Activated CD4-positive, alpha-beta T cell treated with anti-CD3 and anti-CD28 coated beads for 36 hours (primary cell): ENCODE data around the gene SMCO1. TPM values are rescaled to one million over a fixed set of nuclear protein-coding genes. Genes with fewer than 3 reads are reported as not detected.
"Not testable (repeated sequence)": the region's sequence is repeated elsewhere in the genome, so short reads cannot be mapped to it uniquely, and the experiment has no call there.

Experiments used
- ATAC-seq: fragments of 200-7000 bp; cut with Tn5 transposase; one replicate; pipeline ENCODE4 v1.10.0; 2021; ENCODE audit warnings: mild to moderate bottlenecking, moderate library complexity
- CTCF ChIA-PET: fragments of 350-600 bp; sonication (Branson Sonifier 250); formaldehyde crosslinking; loops from one replicate; lab custom pipeline; 2021; ENCODE audit warnings: antibody characterized with exemption; lab: Charles Lee
- POLR2A ChIA-PET: fragments of 350-600 bp; sonication (Branson Sonifier 250); formaldehyde crosslinking; loops from one replicate; lab custom pipeline; 2021; ENCODE audit warnings: antibody characterized with exemption, inconsistent platforms; lab: Charles Lee
- DNase-seq: peaks from one replicate; pipeline ENCODE4 v3.0.0-alpha.2; 2020
- H3K27ac Mint-ChIP-seq: one replicate; pipeline ENCODE4 v1.8.0; 2021; ENCODE audit warnings: mixed read lengths
- H3K27me3 Mint-ChIP-seq: one replicate; pipeline ENCODE4 v1.8.0; 2021; ENCODE audit warnings: mixed read lengths
- H3K36me3 Mint-ChIP-seq: one replicate; pipeline ENCODE4 v1.8.0; 2021; ENCODE audit warnings: low read depth, mixed read lengths
- H3K4me1 Mint-ChIP-seq: one replicate; pipeline ENCODE4 v1.8.0; 2021; ENCODE audit warnings: mixed read lengths
- H3K4me3 Mint-ChIP-seq: one replicate; pipeline ENCODE4 v1.8.0; 2021; ENCODE audit warnings: mild to moderate bottlenecking, moderate library complexity, mixed read lengths
- H3K9me3 Mint-ChIP-seq: one replicate; pipeline ENCODE4 v1.8.0; 2021; ENCODE audit warnings: low read depth, mixed read lengths
- intact Hi-C, 2 experiments: fragments of 100-400 bp; cut with DNase I in 1 of 2; cut with micrococcal nuclease in 1 of 2; formaldehyde crosslinking; loops; one replicate each; pipeline versions ENCODE4 v1.14.2 to v1.15.1; 2022 to 2024; cut with DNase I, micrococcal nuclease
- total RNA-seq, 2 experiments: library from RNA; stranded (reverse); gene quantifications; one replicate each; pipeline ENCODE4 v1.2.3, GENCODE V29; 2021

The SMCO1 gene, protein sequence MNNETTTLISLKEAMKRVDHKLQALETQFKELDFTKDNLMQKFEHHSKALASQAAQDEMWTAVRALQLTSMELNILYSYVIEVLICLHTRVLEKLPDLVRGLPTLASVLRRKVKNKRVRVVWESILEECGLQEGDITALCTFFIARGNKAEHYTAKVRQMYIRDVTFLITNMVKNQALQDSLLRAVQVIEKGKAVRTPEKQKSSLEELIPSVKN
- total RNA-seq: not detected

DNA sequence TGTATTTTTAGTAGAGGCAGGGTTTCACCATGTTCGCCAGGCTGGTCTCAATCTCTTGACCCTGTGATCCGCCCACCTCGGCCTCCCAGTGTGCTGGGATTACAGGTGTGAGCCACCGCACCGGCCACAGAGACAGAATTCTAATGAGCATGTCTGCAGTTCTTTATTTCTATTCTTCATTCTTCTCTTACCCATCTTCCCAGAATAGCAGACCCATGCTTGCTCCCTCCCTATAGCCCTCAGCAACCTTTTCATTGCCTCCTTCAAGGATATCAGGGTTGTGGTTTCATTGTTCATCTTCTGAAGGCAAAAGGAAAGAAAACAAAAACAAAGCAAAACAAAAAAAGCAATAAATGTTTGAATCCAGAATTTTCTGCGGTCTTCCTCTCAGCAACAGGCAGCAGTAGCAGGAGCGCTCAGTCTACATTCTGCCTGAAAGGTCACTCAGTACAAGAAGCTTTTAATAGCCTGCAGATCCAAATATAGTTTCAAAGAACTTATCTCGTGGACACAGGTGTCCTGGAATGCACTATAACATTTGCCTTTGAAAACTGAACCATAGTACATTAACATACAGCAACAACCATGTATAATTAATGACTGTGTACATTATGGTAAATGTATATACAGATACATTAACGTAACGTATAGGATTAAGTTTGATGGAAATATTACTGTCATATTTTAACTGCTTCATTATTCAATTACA, at the start of gene SMCO1:
SMCO1 (minus strand) TSS at position 434 of the 709 bp plus-strand sequence; CDS start at position 297, 137 bp downstream.
- H3K9me3 Mint-ChIP-seq: peaks cover 13% of the 10 kb centered on the region
- peaks cover 2% of the 10 kb centered on the region for H3K36me3 Mint-ChIP-seq
- H3K4me3 Mint-ChIP-seq: no peak within 1 kb of the TSS
- H3K27ac Mint-ChIP-seq: no peak within 1 kb of the TSS
- DNase-seq: no peak
- POLR2A ChIA-PET: no interaction called here
- intact Hi-C loops: no loop called here
- no peaks in the 10 kb centered on the region for H3K4me1 Mint-ChIP-seq
- no peak for ATAC-seq
- CTCF ChIA-PET: interaction anchor here (1.4 to 1.5 kb wide), 2 partner anchors 8 to 56 kb away, joined by 3 to 7 read pairs; no protein-coding TSS in a partner anchor
- peaks cover 4% of the 10 kb centered on the region for H3K27me3 Mint-ChIP-seq

DNA sequence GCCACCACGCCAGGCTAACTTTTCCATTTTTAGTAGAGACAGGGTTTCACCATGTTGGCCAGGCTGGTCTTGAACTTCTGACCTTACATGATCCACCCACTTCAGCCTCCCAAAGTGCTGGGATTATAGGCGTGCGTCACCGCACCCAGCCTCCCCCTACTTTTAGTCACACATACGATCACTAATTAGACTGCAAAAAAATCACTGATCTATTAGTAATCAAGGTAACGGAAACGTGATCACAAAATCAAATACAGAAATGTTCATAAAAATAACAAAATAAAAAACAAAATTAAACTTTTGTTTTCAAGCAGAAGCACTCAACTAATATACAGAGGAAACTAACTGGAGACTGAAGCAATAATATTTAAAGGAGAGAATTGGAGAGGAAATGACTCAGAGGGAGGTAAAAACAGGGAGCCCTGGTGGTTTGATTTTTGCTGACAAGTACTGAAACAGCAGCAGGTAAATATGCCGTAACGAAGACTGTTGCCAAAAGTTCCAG, 48.6 kb upstream of the SMCO1 start:
- Mint-ChIP-seq H3K27me3 (no peaks in the 10 kb centered on the region), H3K9me3 (no peaks in the 10 kb centered on the region), H3K4me1 (peaks cover 47% of the 10 kb centered on the region), H3K4me3 (peak overlapping the region; percentile 36), H3K27ac (peak overlapping the region; percentile 71), H3K36me3 (peaks cover 29% of the 10 kb centered on the region)
- POLR2A ChIA-PET: no interaction called here
- intact Hi-C loops: no loop called here
- ATAC-seq (peak; percentile 12), DNase-seq (peak; percentile 39)
- CTCF ChIA-PET: no interaction called here

GRCh38 chr3:196559826-196560225, 44.7 kb upstream of the SMCO1 start:
- H3K27me3 Mint-ChIP-seq: no peaks in the 10 kb centered on the region
- no peaks in the 10 kb centered on the region for H3K9me3 Mint-ChIP-seq
- CTCF ChIA-PET: no interaction called here
- intact Hi-C loops: no loop called here
- POLR2A ChIA-PET: no interaction called here
- H3K4me3 Mint-ChIP-seq: no peak overlapping the region
- ATAC-seq (no peak), DNase-seq (no peak)
- H3K4me1 Mint-ChIP-seq: peaks cover 27% of the 10 kb centered on the region
- peaks cover 27% of the 10 kb centered on the region for H3K36me3 Mint-ChIP-seq
- no peak overlapping the region for H3K27ac Mint-ChIP-seq

GRCh38 chr3:196558476-196558875, 43.3 kb upstream of the SMCO1 start:
- ATAC-seq (no peak), DNase-seq (no peak)
- CTCF ChIA-PET: interaction anchor here (1.0 to 1.3 kb wide), 2 partner anchors 21 to 30 kb away, joined by 3 read pairs; no protein-coding TSS in a partner anchor
- H3K4me1 Mint-ChIP-seq: peaks cover 15% of the 10 kb centered on the region
- no peaks in the 10 kb centered on the region for H3K27me3 Mint-ChIP-seq
- no peak overlapping the region for H3K27ac Mint-ChIP-seq
- peaks cover 33% of the 10 kb centered on the region for H3K36me3 Mint-ChIP-seq
- H3K4me3 Mint-ChIP-seq: no peak overlapping the region
- intact Hi-C loops: no loop called here
- no peaks in the 10 kb centered on the region for H3K9me3 Mint-ChIP-seq
- POLR2A ChIA-PET: no interaction called here

- no peak overlapping the region for H3K27ac Mint-ChIP-seq
- no peak overlapping the region for H3K4me3 Mint-ChIP-seq
- H3K27me3 Mint-ChIP-seq: no peaks in the 10 kb centered on the region
- CTCF ChIA-PET: interaction anchor here (0.5 kb wide), 1 partner anchor 70 kb away, joined by 3 read pairs; no protein-coding TSS in a partner anchor
- peaks cover 30% of the 10 kb centered on the region for H3K36me3 Mint-ChIP-seq
- DNase-seq (no peak), ATAC-seq (no peak)
- POLR2A ChIA-PET: no interaction called here
- H3K9me3 Mint-ChIP-seq: no peaks in the 10 kb centered on the region
- peaks cover 9% of the 10 kb centered on the region for H3K4me1 Mint-ChIP-seq
- intact Hi-C loops: no loop called here
Measured at GRCh38 chr3:196557236-196557635, 42.1 kb upstream of the SMCO1 start.

- Mint-ChIP-seq H3K36me3 (peaks cover 20% of the 10 kb centered on the region), H3K9me3 (peaks cover 2% of the 10 kb centered on the region), H3K27me3 (no peaks in the 10 kb centered on the region), H3K4me1 (peaks cover 6% of the 10 kb centered on the region), H3K27ac (no peak overlapping the region), H3K4me3 (no peak overlapping the region)
- CTCF ChIA-PET: interaction anchor here (0.7 to 2.5 kb wide), 7 partner anchors 26 to 130 kb away, joined by 3 to 8 read pairs (median 4); no protein-coding TSS in a partner anchor
- ATAC-seq (no peak), DNase-seq (no peak)
- POLR2A ChIA-PET: no interaction called here
- intact Hi-C loops: no loop called here
Measured at GRCh38 chr3:196555295-196555694, 40.1 kb upstream of the SMCO1 start.

GRCh38 chr3:196554205-196554604, 39.1 kb upstream of the SMCO1 start:
- no peak for ATAC-seq
- H3K4me1 Mint-ChIP-seq: no peaks in the 10 kb centered on the region
- no peak for DNase-seq
- peaks cover 16% of the 10 kb centered on the region for H3K36me3 Mint-ChIP-seq
- ChIA-PET POLR2A (no interaction called here), CTCF (interaction anchor here (0.5 to 2.5 kb wide), 7 partner anchors 9 to 357 kb away, joined by 3 to 8 read pairs (median 4); partner anchors contain the start of genes FBXO45 and WDR53)
- no peak overlapping the region for H3K27ac Mint-ChIP-seq
- H3K27me3 Mint-ChIP-seq: no peaks in the 10 kb centered on the region
- H3K4me3 Mint-ChIP-seq: no peak overlapping the region
- peaks cover 6% of the 10 kb centered on the region for H3K9me3 Mint-ChIP-seq
- intact Hi-C loops: no loop called here

DNA sequence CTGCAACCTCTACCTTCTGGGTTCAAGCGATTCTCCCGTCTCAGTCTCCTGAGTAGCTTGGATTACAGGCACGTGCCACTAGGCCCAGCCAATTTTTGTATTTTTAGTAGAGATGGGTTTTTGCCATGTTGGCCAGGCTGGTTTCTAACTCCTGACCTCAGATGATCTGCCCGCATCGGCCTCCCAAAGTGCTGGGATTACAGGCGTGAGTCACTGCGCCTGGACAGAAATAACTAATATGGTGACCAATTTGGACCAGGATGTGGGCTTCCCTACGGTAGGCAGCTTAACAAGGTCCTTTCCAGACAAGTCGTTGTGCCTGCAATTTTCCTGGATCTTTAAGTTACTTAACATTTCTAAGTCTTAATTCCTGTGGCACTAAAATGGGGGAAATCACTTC, 38.4 kb upstream of the SMCO1 start:
- no peak overlapping the region for H3K27ac Mint-ChIP-seq
- H3K4me3 Mint-ChIP-seq: no peak overlapping the region
- CTCF ChIA-PET: interaction anchor here (0.6 to 2.5 kb wide), 7 partner anchors 15 to 905 kb away, joined by 3 to 8 read pairs (median 3); partner anchors contain the start of genes FBXO45 and WDR53
- H3K4me1 Mint-ChIP-seq: no peaks in the 10 kb centered on the region
- peaks cover 6% of the 10 kb centered on the region for H3K9me3 Mint-ChIP-seq
- no peak for DNase-seq
- H3K27me3 Mint-ChIP-seq: no peaks in the 10 kb centered on the region
- peaks cover 13% of the 10 kb centered on the region for H3K36me3 Mint-ChIP-seq
- no peak for ATAC-seq
- POLR2A ChIA-PET: no interaction called here
- intact Hi-C loops: no loop called here

DNA sequence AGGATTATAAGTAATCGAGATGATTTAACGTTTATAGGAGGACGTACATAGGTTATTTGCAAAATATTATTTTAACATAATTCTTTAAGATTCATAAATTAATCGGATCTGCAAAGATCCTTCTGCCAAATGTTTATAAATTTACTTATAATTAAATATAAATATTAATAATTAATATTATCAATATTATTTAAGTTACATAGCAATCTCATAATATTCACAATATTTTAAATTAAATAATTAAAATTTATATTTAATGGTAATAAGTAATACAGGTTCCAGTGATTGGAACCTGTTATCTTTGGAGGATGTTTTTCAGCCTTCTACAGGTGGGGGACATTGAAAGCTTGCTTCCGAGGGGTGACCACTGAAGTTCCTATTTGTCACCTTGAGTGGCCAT, 37.1 kb upstream of the SMCO1 start:
- CTCF ChIA-PET: interaction anchor here (2.4 kb wide), 1 partner anchor 16 kb away, joined by 8 read pairs; the partner anchor contains the start of genes FBXO45 and WDR53
- POLR2A ChIA-PET: no interaction called here
- ATAC-seq: no peak

DNA sequence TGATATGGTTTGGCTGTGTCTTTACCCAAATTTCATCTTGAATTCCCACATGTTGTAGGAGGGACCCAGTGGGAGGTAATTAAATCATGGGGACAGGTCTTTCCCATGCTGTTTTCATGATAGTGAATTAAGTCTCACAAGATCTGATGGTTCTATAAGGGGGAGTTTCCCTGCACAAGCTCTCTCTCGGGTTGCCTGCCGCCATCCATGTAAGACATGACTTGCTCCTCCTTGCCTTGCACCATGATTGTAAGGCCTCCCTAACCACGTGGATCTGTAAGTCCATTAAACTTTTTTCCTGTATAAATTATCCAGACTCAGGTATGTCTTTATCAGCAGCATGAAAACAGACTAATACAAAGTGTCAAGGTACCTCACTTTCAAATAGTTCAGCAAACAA, 35.0 kb upstream of the SMCO1 start:
- H3K27me3 Mint-ChIP-seq, POLR2A ChIA-PET, intact Hi-C loops, H3K36me3 Mint-ChIP-seq, H3K27ac Mint-ChIP-seq, DNase-seq, ATAC-seq, H3K4me1 Mint-ChIP-seq, H3K4me3 Mint-ChIP-seq: not testable (repeated sequence)
- CTCF ChIA-PET: interaction anchor here (0.7 to 2.1 kb wide), 3 partner anchors 12 to 67 kb away, joined by 3 to 7 read pairs (median 5); no protein-coding TSS in a partner anchor
- peaks cover 11% of the 10 kb centered on the region for H3K9me3 Mint-ChIP-seq

More for the DNA sequence above, 37.1 kb upstream of the SMCO1 start:
- peaks cover 11% of the 10 kb centered on the region for H3K36me3 Mint-ChIP-seq
- no peak overlapping the region for H3K27ac Mint-ChIP-seq
- H3K4me3 Mint-ChIP-seq: no peak overlapping the region
- peaks cover 11% of the 10 kb centered on the region for H3K9me3 Mint-ChIP-seq
- no peaks in the 10 kb centered on the region for H3K27me3 Mint-ChIP-seq
- H3K4me1 Mint-ChIP-seq: no peaks in the 10 kb centered on the region
- DNase-seq: no peak
- intact Hi-C loops: no loop called here

DNA sequence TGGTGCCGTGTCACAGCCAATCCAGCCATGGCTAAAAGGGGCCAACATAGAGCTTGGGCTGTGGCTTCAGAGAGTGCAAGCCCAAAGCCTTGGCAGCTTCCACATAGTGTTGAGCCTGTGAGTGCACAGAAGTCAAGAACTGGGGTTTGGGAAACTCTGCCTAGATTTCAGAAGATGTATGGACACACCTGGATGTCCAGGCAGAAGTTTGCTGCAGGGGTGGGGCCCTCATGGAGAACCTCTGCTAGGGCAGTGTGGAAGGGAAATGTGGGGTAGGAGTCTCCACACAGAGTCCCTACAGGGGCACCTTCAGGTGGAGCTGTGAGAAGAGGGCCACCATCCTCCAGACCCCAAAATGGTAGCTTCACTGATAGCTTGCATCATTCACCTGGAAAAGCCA, 34.2 kb upstream of the SMCO1 start:
- ATAC-seq, H3K27me3 Mint-ChIP-seq, intact Hi-C loops, H3K36me3 Mint-ChIP-seq, POLR2A ChIA-PET, H3K27ac Mint-ChIP-seq, DNase-seq, H3K4me3 Mint-ChIP-seq, H3K4me1 Mint-ChIP-seq: not testable (repeated sequence)
- H3K9me3 Mint-ChIP-seq: peaks cover 11% of the 10 kb centered on the region
- CTCF ChIA-PET: interaction anchor here (0.7 kb wide), 1 partner anchor 67 kb away, joined by 3 read pairs; no protein-coding TSS in a partner anchor
